HG02870 (cell line): Measurements from ENCODE around the gene EEF1A2.

Experiments
- ATAC-seq: cut with Tn5 transposase; IDR thresholded peaks from one replicate; pipeline ENCODE4 v1.9.1; 2021; ENCODE audit warnings: mild to moderate bottlenecking, moderate library complexity; ENCODE audit not compliant: unreplicated experiment

Gene EEF1A2

GRCh38 chr20:63439866-63440265, 59.0 kb downstream of the EEF1A2 start:
- ATAC-seq, result no peak

- no peak for ATAC-seq
Measured at GRCh38 chr20:63438121-63438520, 60.8 kb downstream of the EEF1A2 start.
